Measurements from ENCODE around the gene NCK1.

Gene NCK1

GRCh38 chr3:136861890-136862616 lies at the start of gene NCK1:
TSS of gene NCK1 (plus strand) at chr3:136862208. CDS start at chr3:136928002, 65,794 bp downstream.
- peaks cover 5% of the 10 kb centered on the region for H3K4me1 ChIP-seq
- H3K9ac ChIP-seq: peak within 1 kb of the TSS; percentile 16
- H3K27ac ChIP-seq: peak within 1 kb of the TSS; percentile 92
- H3K4me2 ChIP-seq (ENCODE audit: low read length): peak within 1 kb of the TSS; percentile 97
- H3K9me3 ChIP-seq (ENCODE audit: control insufficient read depth, low read length): no peaks in the 10 kb centered on the region
- peak within 1 kb of the TSS; percentile 73 for H3K4me3 ChIP-seq (ENCODE audit: low read depth, low read length)
- H3K36me3 ChIP-seq (ENCODE audit: control insufficient read depth, insufficient read depth, low read length): no peaks in the 10 kb centered on the region
- TF ChIP-seq CTCF (IDR thresholded peaks at IDR 0.05): peak; percentile 10
- peaks cover 20% of the 10 kb centered on the region for H3K79me2 ChIP-seq
- H3K27me3 ChIP-seq (ENCODE audit: control insufficient read depth, insufficient read depth, low read length): no peaks in the 10 kb centered on the region
- peak within 1 kb of the TSS; percentile 97 for H2AFZ ChIP-seq

GRCh38 chr3:136817448-136817847 lies 44.6 kb upstream of the NCK1 start:
- H3K4me3 ChIP-seq (ENCODE audit: low read depth, low read length): no peak overlapping the region
- H3K9me3 ChIP-seq (ENCODE audit: control insufficient read depth, low read length): no peaks in the 10 kb centered on the region
- no peak for TF ChIP-seq CTCF (IDR thresholded peaks at IDR 0.05)
- peak overlapping the region; percentile 91 for H2AFZ ChIP-seq
- H3K27ac ChIP-seq: peak overlapping the region; percentile 80
- no peaks in the 10 kb centered on the region for H3K27me3 ChIP-seq (ENCODE audit: control insufficient read depth, insufficient read depth, low read length)
- no peaks in the 10 kb centered on the region for H3K36me3 ChIP-seq (ENCODE audit: control insufficient read depth, insufficient read depth, low read length)
- H3K4me2 ChIP-seq (ENCODE audit: low read length): no peak overlapping the region
- H3K79me2 ChIP-seq: peaks cover 12% of the 10 kb centered on the region
- peaks cover 3% of the 10 kb centered on the region for H3K4me1 ChIP-seq
- no peak overlapping the region for H3K9ac ChIP-seq

- Histone ChIP-seq H3K4me1 (peaks cover 3% of the 10 kb centered on the region), H3K27me3 (ENCODE audit: control insufficient read depth, insufficient read depth, low read length) (no peaks in the 10 kb centered on the region), H3K36me3 (ENCODE audit: control insufficient read depth, insufficient read depth, low read length) (no peaks in the 10 kb centered on the region), H3K9ac (peak overlapping the region; percentile 84), H3K79me2 (peaks cover 20% of the 10 kb centered on the region), H3K27ac (peak overlapping the region; percentile 80), H3K4me3 (ENCODE audit: low read depth, low read length) (peak overlapping the region; percentile 39), H3K9me3 (ENCODE audit: control insufficient read depth, low read length) (no peaks in the 10 kb centered on the region), H3K4me2 (ENCODE audit: low read length) (peak overlapping the region; percentile 70), H2AFZ (peak overlapping the region; percentile 91)
- TF ChIP-seq CTCF (IDR thresholded peaks at IDR 0.05): no peak
Measured at GRCh38 chr3:136818191-136818768, 43.7 kb upstream of the NCK1 start.

GRCh38 chr3:136818769-136819391 lies 43.1 kb upstream of the NCK1 start, which contains the start of gene SLC35G2:
TSS of gene SLC35G2 (plus strand) at chr3:136819126. CDS start at chr3:136854461, 35,335 bp downstream.
- H3K4me2 ChIP-seq (ENCODE audit: low read length): peak within 1 kb of the TSS; percentile 70
- H3K4me1 ChIP-seq: peaks cover 3% of the 10 kb centered on the region
- peak within 1 kb of the TSS; percentile 84 for H3K9ac ChIP-seq
- no peak for TF ChIP-seq CTCF (IDR thresholded peaks at IDR 0.05)
- H3K27ac ChIP-seq: peak within 1 kb of the TSS; percentile 80
- no peaks in the 10 kb centered on the region for H3K36me3 ChIP-seq (ENCODE audit: control insufficient read depth, insufficient read depth, low read length)
- no peaks in the 10 kb centered on the region for H3K9me3 ChIP-seq (ENCODE audit: control insufficient read depth, low read length)
- no peaks in the 10 kb centered on the region for H3K27me3 ChIP-seq (ENCODE audit: control insufficient read depth, insufficient read depth, low read length)
- H3K4me3 ChIP-seq (ENCODE audit: low read depth, low read length): peak within 1 kb of the TSS; percentile 39
- H3K79me2 ChIP-seq: peaks cover 26% of the 10 kb centered on the region
- peak within 1 kb of the TSS; percentile 91 for H2AFZ ChIP-seq
